ENCODE data around the gene XYLT1. TPM values are rescaled to one million over a fixed set of nuclear protein-coding genes. Genes with fewer than 3 reads are reported as not detected.

XYLT1 gene
- total RNA-seq, 2 experiments from 2014 or later, result 53.6 to 56.7 TPM

DNA sequence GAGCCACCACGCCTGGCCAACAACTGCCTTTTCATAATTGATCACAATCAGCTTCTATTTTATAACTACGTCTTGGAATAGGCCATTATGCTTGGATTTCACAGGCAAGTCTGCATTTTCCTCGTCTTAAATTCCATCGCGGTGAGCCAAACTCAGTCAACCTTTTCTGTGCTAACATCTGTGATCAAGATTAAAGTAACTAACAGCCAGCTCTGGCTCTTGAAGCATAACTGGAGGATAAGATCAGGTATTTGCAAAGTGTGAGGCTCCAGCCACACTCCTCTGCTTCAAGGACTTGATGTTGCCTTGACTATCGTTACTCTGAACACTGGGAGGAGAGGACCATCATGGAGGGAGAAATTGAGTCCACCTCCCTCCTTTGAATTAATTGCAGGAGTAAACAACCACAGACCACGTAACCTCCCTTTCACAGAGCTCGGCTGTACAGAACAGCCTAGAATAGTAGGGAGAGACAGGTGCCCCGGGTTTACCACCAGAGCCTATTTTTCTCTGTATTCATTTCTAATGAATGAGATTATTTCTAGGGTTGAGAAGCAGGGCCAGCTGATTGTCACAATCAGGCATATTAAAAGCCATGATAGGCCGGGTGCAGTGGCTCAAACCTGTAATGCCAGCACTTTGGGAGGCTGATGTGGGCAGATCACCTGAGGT lies 143.0 kb downstream of the XYLT1 start:
- POLR2A ChIA-PET, result no interaction called here
- Mint-ChIP-seq H3K9me3 (no peaks in the 10 kb centered on the region), H3K27ac (no peak overlapping the region), H3K4me3 (no peak overlapping the region), H3K27me3 (no peaks in the 10 kb centered on the region), H3K4me1 (peaks cover 15% of the 10 kb centered on the region), H3K36me3 (peaks cover 17% of the 10 kb centered on the region)
- DNase-seq (no peak), ATAC-seq (ENCODE audit: low read depth) (no peak)

DNA sequence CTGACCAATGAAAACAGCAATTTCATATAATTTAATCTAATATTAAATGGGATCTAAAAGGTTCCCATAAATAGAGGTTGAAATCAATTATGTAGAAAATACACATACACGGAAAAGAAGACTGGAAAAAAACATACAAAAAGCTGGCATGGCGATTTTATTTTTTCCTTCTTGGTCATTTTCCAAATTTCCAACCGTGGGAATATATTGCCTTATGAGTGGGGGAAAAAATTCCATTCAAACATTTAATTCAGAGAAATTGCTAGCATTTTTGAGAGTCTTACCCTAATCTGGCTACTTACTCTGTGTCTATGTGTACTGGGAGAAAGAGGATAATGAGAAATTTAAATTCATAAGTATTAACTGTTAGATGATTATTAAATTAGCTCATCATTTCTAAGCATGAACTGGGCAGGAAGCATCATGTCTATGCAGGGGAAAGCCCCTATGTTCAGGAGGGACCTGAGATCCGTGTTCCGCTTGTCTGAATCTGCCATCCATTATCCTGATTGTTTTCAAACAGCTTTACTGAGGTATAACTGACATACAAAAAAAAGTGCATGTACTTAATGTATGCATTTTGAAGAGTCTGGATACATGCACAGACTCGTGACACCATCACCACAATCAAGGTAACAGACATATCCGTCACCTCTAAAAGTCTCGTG lies 145.2 kb downstream of the XYLT1 start:
- ATAC-seq (ENCODE audit: low read depth) (no peak), DNase-seq (no peak)
- no peaks in the 10 kb centered on the region for H3K27me3 Mint-ChIP-seq
- H3K4me1 Mint-ChIP-seq, result peaks cover 13% of the 10 kb centered on the region
- H3K9me3 Mint-ChIP-seq, result no peaks in the 10 kb centered on the region
- H3K27ac Mint-ChIP-seq, result no peak overlapping the region
- H3K36me3 Mint-ChIP-seq, result peaks cover 11% of the 10 kb centered on the region
- POLR2A ChIA-PET, result interaction anchor here (1.6 kb wide), 1 partner anchor 39 kb away, joined by 3 read pairs; no protein-coding TSS in a partner anchor
- no peak overlapping the region for H3K4me3 Mint-ChIP-seq

DNA sequence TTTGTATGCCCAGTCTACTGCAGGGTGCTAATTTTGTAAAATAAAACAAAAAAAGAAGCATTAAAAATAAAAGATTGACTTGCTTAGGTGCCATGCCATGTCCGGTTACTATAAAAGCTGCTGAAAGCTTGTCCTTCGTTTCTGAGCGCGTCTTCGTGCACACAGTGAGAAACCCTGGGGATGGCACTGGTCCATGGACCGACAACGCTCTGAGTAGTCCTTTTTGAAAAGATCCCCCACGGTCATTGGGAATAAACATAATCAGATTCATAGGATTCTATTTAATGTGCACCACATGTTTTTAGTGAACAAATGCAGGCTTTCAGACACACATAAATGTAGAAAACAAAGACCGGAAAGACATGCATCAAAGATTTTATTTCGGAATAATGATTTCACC lies 146.3 kb downstream of the XYLT1 start:
- no peak overlapping the region for H3K27ac Mint-ChIP-seq
- DNase-seq, result no peak

DNA sequence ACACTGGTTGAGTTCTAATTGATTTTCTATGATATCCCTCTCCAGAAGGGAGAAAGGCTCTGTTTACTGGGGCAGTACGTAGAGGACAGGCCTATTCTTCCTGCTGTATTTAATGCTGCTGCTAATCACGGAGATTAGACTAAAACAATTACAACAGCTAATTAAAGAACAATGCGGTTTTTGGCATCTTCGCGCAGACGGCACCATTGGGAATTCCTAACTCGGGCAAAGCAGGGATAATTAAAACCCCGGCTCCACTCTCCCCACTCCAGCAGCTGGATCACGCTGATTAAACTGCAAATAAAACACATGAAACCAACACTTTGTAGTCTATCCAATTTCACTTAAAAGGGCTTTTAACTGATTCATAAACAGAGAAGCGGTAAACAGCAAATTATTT lies 147.6 kb downstream of the XYLT1 start:
- Mint-ChIP-seq H3K4me3 (no peak overlapping the region), H3K27ac (no peak overlapping the region), H3K4me1 (peaks cover 13% of the 10 kb centered on the region), H3K9me3 (no peaks in the 10 kb centered on the region), H3K27me3 (no peaks in the 10 kb centered on the region), H3K36me3 (peaks cover 18% of the 10 kb centered on the region)
- POLR2A ChIA-PET, result no interaction called here
- no peak for ATAC-seq (ENCODE audit: low read depth)
- DNase-seq, result no peak

More for the DNA sequence above, 146.3 kb downstream of the XYLT1 start:
- H3K4me3 Mint-ChIP-seq, result no peak overlapping the region
- no peaks in the 10 kb centered on the region for H3K9me3 Mint-ChIP-seq
- POLR2A ChIA-PET, result no interaction called here
- no peaks in the 10 kb centered on the region for H3K27me3 Mint-ChIP-seq
- H3K4me1 Mint-ChIP-seq, result peaks cover 10% of the 10 kb centered on the region
- peaks cover 15% of the 10 kb centered on the region for H3K36me3 Mint-ChIP-seq
- no peak for ATAC-seq (ENCODE audit: low read depth)

DNA sequence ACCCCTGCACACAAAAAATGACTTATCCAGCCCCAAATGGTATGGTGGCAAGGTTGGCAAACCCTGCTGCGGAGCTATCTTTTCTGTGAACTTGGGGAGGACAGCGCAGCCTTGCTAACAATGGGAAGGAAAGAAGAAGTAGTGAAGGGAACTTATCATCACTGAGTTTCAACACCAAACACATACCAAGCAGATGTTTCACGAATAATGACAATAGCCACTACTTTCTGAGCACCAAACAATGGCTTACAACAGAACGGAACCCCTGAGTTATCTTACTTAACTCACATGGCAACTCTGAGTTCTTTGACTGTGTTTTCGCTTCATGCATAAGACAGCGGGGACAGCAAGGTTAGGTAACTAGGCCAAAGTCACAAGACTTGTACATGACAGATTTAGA lies 148.9 kb downstream of the XYLT1 start:
- DNase-seq (no peak), ATAC-seq (ENCODE audit: low read depth) (no peak)
- H3K27me3 Mint-ChIP-seq, result no peaks in the 10 kb centered on the region
- no peaks in the 10 kb centered on the region for H3K9me3 Mint-ChIP-seq
- H3K36me3 Mint-ChIP-seq, result peaks cover 19% of the 10 kb centered on the region
- no peak overlapping the region for H3K27ac Mint-ChIP-seq
- peaks cover 15% of the 10 kb centered on the region for H3K4me1 Mint-ChIP-seq
- no peak overlapping the region for H3K4me3 Mint-ChIP-seq
- POLR2A ChIA-PET, result no interaction called here

DNA sequence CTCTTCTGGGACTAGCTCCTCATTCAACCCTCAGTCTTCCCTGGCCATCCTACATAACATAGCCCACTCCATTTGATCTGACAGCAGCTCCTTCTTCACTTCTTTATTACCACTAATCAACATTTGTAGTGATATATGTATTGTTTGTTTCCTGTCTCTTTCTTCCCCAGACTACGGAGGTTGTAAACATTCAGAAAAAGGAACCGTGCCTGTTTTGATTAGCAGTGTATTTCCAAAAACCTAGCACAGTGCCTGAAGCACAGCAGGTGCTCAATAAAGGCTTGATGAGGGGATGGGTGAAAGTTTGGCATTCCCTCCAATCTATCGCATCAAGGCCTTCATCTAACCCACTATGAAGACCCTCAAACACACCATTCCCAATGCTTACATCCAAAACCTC lies 150.8 kb downstream of the XYLT1 start:
- H3K4me3 Mint-ChIP-seq, result no peak overlapping the region
- POLR2A ChIA-PET, result no interaction called here
- no peak for ATAC-seq (ENCODE audit: low read depth)
- no peaks in the 10 kb centered on the region for H3K9me3 Mint-ChIP-seq
- no peak for DNase-seq
- H3K4me1 Mint-ChIP-seq, result peaks cover 24% of the 10 kb centered on the region
- peak overlapping the region; percentile 24 for H3K27ac Mint-ChIP-seq
- no peaks in the 10 kb centered on the region for H3K27me3 Mint-ChIP-seq
- peaks cover 21% of the 10 kb centered on the region for H3K36me3 Mint-ChIP-seq

DNA sequence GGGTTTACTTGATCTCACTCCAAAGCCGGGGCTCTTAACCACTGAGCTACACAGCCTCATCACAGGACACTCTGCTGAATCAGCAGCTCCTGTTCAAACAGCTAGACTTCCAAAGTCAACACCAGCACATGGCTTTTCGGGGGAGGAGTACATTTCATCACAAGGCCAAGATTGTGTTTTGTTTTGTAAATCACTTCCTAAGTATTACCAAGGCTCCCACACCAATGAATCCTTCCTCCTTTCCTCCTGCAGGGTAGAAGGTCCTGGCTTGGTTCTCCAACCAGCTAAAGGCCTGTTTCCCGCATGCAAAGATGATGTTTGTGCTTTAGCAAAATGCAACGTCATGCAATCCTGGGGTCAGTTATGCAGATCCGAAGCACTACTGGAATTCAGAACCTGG lies 152.5 kb downstream of the XYLT1 start:
- Mint-ChIP-seq H3K36me3 (peaks cover 27% of the 10 kb centered on the region), H3K4me3 (no peak overlapping the region), H3K27me3 (no peaks in the 10 kb centered on the region), H3K4me1 (peaks cover 35% of the 10 kb centered on the region), H3K9me3 (no peaks in the 10 kb centered on the region), H3K27ac (no peak overlapping the region)
- POLR2A ChIA-PET, result interaction anchor here (0.6 kb wide), 1 partner anchor 58 kb away, joined by 6 read pairs; no protein-coding TSS in a partner anchor
- DNase-seq (no peak), ATAC-seq (ENCODE audit: low read depth) (no peak)

DNA sequence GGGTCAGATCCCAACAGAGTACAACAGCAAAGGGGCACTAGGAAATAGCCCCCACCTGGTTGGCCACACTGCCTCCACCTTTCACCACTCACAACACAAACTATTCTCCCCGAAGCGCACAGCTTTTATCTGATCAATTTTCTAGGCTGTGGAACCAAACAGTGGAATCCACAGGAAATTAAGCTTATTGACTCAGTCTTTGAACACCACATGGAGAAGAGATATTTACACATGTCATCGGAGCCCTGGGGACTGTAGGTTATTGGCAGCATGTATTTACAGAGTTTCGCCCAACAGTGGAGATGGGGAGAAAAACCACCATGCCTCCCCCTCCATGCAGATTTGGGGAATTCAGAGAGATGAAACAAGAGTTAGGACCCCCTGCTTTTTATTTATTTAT lies 154.8 kb downstream of the XYLT1 start:
- ATAC-seq (ENCODE audit: low read depth), result no peak
- no peak overlapping the region for H3K4me3 Mint-ChIP-seq
- DNase-seq, result no peak
- peaks cover 41% of the 10 kb centered on the region for H3K4me1 Mint-ChIP-seq
- H3K27ac Mint-ChIP-seq, result no peak overlapping the region
- H3K9me3 Mint-ChIP-seq, result no peaks in the 10 kb centered on the region
- no peaks in the 10 kb centered on the region for H3K27me3 Mint-ChIP-seq
- POLR2A ChIA-PET, result no interaction called here
- H3K36me3 Mint-ChIP-seq, result peaks cover 34% of the 10 kb centered on the region

DNA sequence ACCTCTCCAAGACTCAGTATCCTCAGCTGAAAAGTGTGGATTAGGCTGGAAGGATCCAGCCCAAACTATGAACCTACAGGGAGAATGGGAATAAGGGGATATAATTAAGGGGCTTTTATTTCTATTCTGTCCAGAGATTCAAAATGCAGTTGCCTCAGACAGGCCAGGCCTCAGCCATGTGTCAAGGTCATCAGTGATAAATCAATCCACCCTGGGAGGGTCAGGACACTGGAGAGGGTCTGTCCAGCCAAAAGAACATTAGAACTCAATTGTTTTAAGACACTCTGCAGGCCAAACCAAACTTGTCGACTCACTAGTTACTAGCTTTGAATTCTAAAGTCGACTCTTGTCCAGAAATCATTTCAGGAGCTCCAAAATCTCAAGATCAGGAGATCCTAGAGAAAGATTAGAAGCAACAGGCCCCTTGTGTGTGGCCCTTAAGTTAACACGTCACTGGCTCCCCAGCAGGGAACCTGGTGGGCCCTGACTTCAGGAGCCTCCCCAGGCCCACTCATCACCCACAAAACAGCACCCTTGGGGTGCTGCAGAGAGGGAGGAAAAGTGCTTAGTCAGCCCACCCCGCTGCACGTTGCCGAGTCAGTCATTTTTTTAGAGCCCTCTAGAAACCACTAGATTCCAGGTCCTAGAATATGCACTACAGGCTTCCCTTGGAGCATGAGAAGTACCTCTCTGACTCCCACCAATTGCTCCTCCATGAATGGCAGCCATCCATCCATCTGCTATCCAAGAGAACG lies 156.8 kb downstream of the XYLT1 start:
- no peak for DNase-seq
- H3K27ac Mint-ChIP-seq, result peak overlapping the region; percentile 31
- H3K27me3 Mint-ChIP-seq, result no peaks in the 10 kb centered on the region
- peaks cover 41% of the 10 kb centered on the region for H3K4me1 Mint-ChIP-seq
- no peak overlapping the region for H3K4me3 Mint-ChIP-seq
- ATAC-seq (ENCODE audit: low read depth), result no peak
- no peaks in the 10 kb centered on the region for H3K9me3 Mint-ChIP-seq
- H3K36me3 Mint-ChIP-seq, result peaks cover 39% of the 10 kb centered on the region
- POLR2A ChIA-PET, result no interaction called here

DNA sequence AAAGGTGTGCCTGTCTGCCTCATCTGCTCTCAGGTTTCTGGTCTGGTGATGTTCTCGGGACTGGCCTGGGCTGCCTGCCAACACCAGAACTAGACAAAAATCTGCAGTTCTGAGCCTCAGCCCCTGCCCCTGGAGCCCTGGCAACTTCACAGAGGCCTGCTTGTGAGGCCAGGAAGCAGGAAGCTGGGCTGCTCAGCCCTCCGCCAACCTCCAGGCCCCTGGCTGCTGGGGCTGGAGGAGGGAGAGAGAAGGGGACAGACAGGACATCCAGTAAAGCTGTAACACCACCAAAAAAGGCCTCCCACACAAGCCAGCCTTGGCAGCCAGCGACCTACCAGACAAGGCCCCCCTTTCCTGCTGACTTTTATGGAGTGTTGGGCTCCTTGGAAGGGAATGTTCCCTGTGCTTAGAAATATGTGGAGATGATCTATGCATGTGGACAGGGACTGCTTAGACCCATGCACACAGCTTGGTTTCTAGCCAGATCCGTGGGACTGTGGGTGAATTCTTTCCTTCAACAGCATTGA lies 157.6 kb downstream of the XYLT1 start:
- Mint-ChIP-seq H3K4me3 (no peak overlapping the region), H3K4me1 (peaks cover 39% of the 10 kb centered on the region), H3K36me3 (peaks cover 38% of the 10 kb centered on the region), H3K27ac (no peak overlapping the region), H3K9me3 (no peaks in the 10 kb centered on the region), H3K27me3 (no peaks in the 10 kb centered on the region)
- ATAC-seq (ENCODE audit: low read depth), result no peak
- POLR2A ChIA-PET, result no interaction called here
- DNase-seq, result no peak

DNA sequence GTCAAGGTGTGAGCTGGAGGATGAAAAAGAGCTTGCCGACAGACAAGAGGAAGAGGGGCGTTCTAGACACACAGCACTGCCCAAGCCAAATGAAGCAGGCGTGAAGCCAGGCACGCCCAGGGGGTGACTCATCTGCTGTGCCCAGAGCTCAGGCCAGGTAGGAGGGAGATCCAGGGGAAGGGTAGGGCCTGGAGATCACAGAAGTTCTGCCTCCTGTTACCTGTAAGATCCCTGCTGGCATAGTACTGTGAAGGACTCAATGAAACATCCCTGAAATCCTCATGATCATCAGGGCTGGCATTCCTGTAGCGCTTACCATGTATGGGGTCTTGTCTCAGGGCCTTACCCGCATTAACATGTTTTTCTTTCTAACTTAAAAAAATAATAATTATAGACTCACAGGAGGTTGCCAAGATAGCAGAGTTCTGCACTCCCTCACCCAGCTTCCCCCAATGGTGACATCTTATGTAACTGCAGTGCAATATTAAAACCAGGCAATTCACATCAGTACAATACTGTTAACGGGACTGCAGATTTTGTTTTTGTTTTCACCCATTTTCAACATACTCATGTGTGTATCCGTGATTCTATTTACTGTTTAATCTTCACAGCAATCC lies 158.6 kb downstream of the XYLT1 start:
- Mint-ChIP-seq H3K4me3 (no peak overlapping the region), H3K27ac (peak overlapping the region; percentile 13), H3K9me3 (no peaks in the 10 kb centered on the region), H3K27me3 (no peaks in the 10 kb centered on the region), H3K36me3 (peaks cover 37% of the 10 kb centered on the region), H3K4me1 (peaks cover 40% of the 10 kb centered on the region)
- ATAC-seq (ENCODE audit: low read depth) (no peak), DNase-seq (no peak)
- POLR2A ChIA-PET, result no interaction called here

DNA sequence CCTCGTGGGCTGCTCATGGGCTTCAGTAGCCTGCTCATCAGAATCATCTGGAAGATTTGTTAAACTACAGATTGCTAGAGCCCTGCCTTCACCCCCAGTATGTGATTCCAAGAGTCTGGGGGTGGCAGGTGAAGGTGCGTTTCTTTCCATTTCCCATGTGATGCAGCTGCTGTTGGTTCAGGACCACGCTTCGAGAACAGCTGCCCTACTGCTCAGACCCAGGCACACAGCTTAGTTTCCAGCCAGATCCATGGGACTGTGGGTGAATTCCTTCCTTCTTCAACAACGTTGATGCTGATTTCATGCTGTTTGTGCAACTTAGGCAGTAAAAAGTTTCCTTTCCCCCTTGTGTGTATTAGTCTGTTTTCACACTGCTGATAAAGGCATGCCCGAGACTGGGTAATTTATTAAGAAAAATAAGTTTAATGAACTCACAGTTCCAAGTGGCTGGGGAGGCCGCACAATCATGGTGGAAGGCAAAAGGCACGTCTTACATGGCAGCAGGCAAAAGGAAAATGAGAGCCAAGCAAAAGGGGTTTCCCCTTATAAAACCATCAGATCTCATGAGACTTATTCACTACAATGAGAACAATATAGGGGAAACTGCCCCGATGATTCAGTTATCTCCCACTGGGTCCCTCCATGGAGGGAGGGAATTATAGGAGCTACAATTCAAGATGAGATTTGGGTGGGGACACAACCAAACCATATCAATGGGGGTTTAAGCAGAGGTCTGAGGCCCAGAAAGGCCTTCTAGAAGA lies 159.2 kb downstream of the XYLT1 start:
- peaks cover 37% of the 10 kb centered on the region for H3K36me3 Mint-ChIP-seq
- H3K9me3 Mint-ChIP-seq, result no peaks in the 10 kb centered on the region
- no peaks in the 10 kb centered on the region for H3K27me3 Mint-ChIP-seq
- H3K4me1 Mint-ChIP-seq, result peaks cover 43% of the 10 kb centered on the region
- no peak for ATAC-seq (ENCODE audit: low read depth)
- DNase-seq, result no peak
- H3K27ac Mint-ChIP-seq, result peak overlapping the region; percentile 44
- no peak overlapping the region for H3K4me3 Mint-ChIP-seq
- POLR2A ChIA-PET, result no interaction called here

DNA sequence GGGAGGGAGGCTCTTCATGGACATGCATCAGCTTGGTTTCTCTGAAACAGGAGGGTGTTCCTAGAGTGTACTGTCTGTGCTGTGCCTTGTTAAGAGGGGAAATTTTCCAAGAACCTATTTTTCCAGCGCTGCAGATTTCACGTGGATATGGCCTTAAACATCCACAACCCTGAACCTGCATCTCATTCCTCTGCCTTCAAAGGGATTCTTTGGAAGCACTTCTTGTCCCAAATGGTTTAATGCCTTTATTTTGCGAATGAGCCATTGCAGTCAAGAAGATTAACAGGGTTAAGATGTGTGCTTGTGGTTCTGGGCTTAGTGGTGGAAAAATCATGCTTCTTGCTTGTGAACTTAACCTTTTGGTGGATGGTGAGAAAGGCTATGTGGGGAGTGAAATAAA lies 161.2 kb downstream of the XYLT1 start:
- Mint-ChIP-seq H3K27ac (no peak overlapping the region), H3K27me3 (no peaks in the 10 kb centered on the region), H3K36me3 (peaks cover 33% of the 10 kb centered on the region), H3K9me3 (no peaks in the 10 kb centered on the region), H3K4me3 (no peak overlapping the region), H3K4me1 (peaks cover 44% of the 10 kb centered on the region)
- ATAC-seq (ENCODE audit: low read depth) (no peak), DNase-seq (no peak)
- POLR2A ChIA-PET, result no interaction called here
